ENCODE measurements around the gene TGFA. TPM values are rescaled to one million over a fixed set of nuclear protein-coding genes. Genes with fewer than 3 reads are reported as not detected.

The TGFA gene
- total RNA-seq, 1 experiment from 2014 or later, result 50.1 TPM

GRCh38 chr2:70418514-70418913 is 135.1 kb downstream of the TGFA start:
- DNase-seq (ENCODE audit: low read depth, low spot score), result no peak
- Histone ChIP-seq H3K36me3 (ENCODE audit: control insufficient read depth in 1 of 2, insufficient read depth in 2 of 2, low read length in 2 of 2) (no peaks in the 10 kb centered on the region), H4K20me1 (ENCODE audit: insufficient read depth) (no peaks in the 10 kb centered on the region), H3K27ac (ENCODE audit: low read depth, low read length) (no peak overlapping the region), H3K4me1 (ENCODE audit: control insufficient read depth in 1 of 2, insufficient read depth in 2 of 2, low read length in 2 of 2) (no peaks in the 10 kb centered on the region), H3K9me2 (ENCODE audit: insufficient read depth) (no peaks in the 10 kb centered on the region), H3K27me3 (ENCODE audit: insufficient read depth, low read length) (no peaks in the 10 kb centered on the region), H3K9me3 (ENCODE audit: control insufficient read depth in 1 of 2, insufficient read depth in 1 of 2, low read depth in 1 of 2, low read length in 2 of 2) (no peaks in the 10 kb centered on the region), H3K9ac (ENCODE audit: low read length) (no peak overlapping the region), H3K79me2 (ENCODE audit: insufficient read depth, low read length) (no peaks in the 10 kb centered on the region), H3K4me2 (ENCODE audit: low read length) (no peak overlapping the region), H3K4me3 (replicated peaks in 1 of 2; ENCODE audit: low read depth in 1 of 2, low read length in 2 of 2) (no peak overlapping the region), H2AFZ (ENCODE audit: low read depth, low read length, poor library complexity, severe bottlenecking) (no peak overlapping the region)
- POLR2A ChIA-PET, result no interaction called here
- RAD21 ChIA-PET (ENCODE audit: low non-redundant PET in 1 of 2, low total read pairs in 2 of 2, uncharacterized antibody in 2 of 2, unreplicated experiment in 2 of 2), result no interaction called here
- no peak for TF ChIP-seq EZH2phosphoT487 (IDR thresholded peaks at IDR 0.05; ENCODE audit: borderline replicate concordance)
- TF ChIP-seq YY1 (IDR thresholded peaks at IDR 0.05; ENCODE audit: extremely low read depth, insufficient replicate concordance, low read depth, low read length), result no peak
- TF ChIP-seq CBX3 (IDR thresholded peaks at IDR 0.05; ENCODE audit: low read depth), result no peak
- no peak for ATAC-seq
- intact Hi-C loops (cut with micrococcal nuclease), result no loop called here
- no TSS peak for BruUV-seq (replicated peaks)
- CTCF ChIA-PET, result no interaction called here

GRCh38 chr2:70417011-70417410 is 136.6 kb downstream of the TGFA start:
- DNase-seq (ENCODE audit: low read depth, low spot score) (no peak), ATAC-seq (no peak)
- no peak overlapping the region for H3K9ac ChIP-seq (ENCODE audit: low read length)
- intact Hi-C loops (cut with micrococcal nuclease), result no loop called here
- H3K9me2 ChIP-seq (ENCODE audit: insufficient read depth), result no peaks in the 10 kb centered on the region
- H3K4me2 ChIP-seq (ENCODE audit: low read length), result no peak overlapping the region
- H3K27ac ChIP-seq (ENCODE audit: low read depth, low read length), result no peak overlapping the region
- no peak overlapping the region for H3K4me3 ChIP-seq (replicated peaks in 1 of 2; ENCODE audit: low read depth in 1 of 2, low read length in 2 of 2)
- H3K9me3 ChIP-seq (ENCODE audit: control insufficient read depth in 1 of 2, insufficient read depth in 1 of 2, low read depth in 1 of 2, low read length in 2 of 2), result no peaks in the 10 kb centered on the region
- ChIA-PET CTCF (no interaction called here), RAD21 (ENCODE audit: low non-redundant PET in 1 of 2, low total read pairs in 2 of 2, uncharacterized antibody in 2 of 2, unreplicated experiment in 2 of 2) (interaction anchor here in 1 of 2 experiments (0.5 kb wide), 1 partner anchor 72 kb away, joined by 4 read pairs; no protein-coding TSS in a partner anchor), POLR2A (no interaction called here)
- H3K79me2 ChIP-seq (ENCODE audit: insufficient read depth, low read length), result no peaks in the 10 kb centered on the region
- H3K36me3 ChIP-seq (ENCODE audit: control insufficient read depth in 1 of 2, insufficient read depth in 2 of 2, low read length in 2 of 2), result no peaks in the 10 kb centered on the region
- H2AFZ ChIP-seq (ENCODE audit: low read depth, low read length, poor library complexity, severe bottlenecking), result no peak overlapping the region
- no peak for TF ChIP-seq ZFX (IDR thresholded peaks at IDR 0.05)
- TF ChIP-seq, protein P1, sequence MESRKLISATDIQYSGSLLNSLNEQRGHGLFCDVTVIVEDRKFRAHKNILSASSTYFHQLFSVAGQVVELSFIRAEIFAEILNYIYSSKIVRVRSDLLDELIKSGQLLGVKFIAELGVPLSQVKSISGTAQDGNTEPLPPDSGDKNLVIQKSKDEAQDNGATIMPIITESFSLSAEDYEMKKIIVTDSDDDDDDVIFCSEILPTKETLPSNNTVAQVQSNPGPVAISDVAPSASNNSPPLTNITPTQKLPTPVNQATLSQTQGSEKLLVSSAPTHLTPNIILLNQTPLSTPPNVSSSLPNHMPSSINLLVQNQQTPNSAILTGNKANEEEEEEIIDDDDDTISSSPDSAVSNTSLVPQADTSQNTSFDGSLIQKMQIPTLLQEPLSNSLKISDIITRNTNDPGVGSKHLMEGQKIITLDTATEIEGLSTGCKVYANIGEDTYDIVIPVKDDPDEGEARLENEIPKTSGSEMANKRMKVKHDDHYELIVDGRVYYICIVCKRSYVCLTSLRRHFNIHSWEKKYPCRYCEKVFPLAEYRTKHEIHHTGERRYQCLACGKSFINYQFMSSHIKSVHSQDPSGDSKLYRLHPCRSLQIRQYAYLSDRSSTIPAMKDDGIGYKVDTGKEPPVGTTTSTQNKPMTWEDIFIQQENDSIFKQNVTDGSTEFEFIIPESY (IDR thresholded peaks at IDR 0.05; ENCODE audit: extremely low read depth, insufficient replicate concordance, low read length), result no peak
- TF ChIP-seq ELF1 (IDR thresholded peaks at IDR 0.05; ENCODE audit: borderline replicate concordance, low read depth), result no peak
- no TSS peak for BruUV-seq (replicated peaks)
- H3K4me1 ChIP-seq (ENCODE audit: control insufficient read depth in 1 of 2, insufficient read depth in 2 of 2, low read length in 2 of 2), result peaks cover 0 to under 1% of the 10 kb centered on the region in 2 experiments; a peak in 1 of 4 replicates
- no peaks in the 10 kb centered on the region for H4K20me1 ChIP-seq (ENCODE audit: insufficient read depth)
- no peaks in the 10 kb centered on the region for H3K27me3 ChIP-seq (ENCODE audit: insufficient read depth, low read length)

All from HCT116 (cell line).